22Rv1 (cell line): ENCODE results near the gene S100A12.

Source experiments
- ZFX ChIP-seq: fragments of 450-650 bp; IDR thresholded peaks from 2 replicates; pipeline ENCODE4 v1.6.1; 2017; ENCODE audit warnings: antibody characterized with exemption, borderline replicate concordance
- TF ChIP-seq, protein P1 (sequence below): fragments of 450-650 bp; IDR thresholded peaks from 2 replicates; pipeline ENCODE4 v1.5.1; 2017; ENCODE audit warnings: mild to moderate bottlenecking

GRCh38 chr1:153336650-153337049 lies 38.8 kb downstream of the S100A12 start:
- TF ChIP-seq, protein P1, sequence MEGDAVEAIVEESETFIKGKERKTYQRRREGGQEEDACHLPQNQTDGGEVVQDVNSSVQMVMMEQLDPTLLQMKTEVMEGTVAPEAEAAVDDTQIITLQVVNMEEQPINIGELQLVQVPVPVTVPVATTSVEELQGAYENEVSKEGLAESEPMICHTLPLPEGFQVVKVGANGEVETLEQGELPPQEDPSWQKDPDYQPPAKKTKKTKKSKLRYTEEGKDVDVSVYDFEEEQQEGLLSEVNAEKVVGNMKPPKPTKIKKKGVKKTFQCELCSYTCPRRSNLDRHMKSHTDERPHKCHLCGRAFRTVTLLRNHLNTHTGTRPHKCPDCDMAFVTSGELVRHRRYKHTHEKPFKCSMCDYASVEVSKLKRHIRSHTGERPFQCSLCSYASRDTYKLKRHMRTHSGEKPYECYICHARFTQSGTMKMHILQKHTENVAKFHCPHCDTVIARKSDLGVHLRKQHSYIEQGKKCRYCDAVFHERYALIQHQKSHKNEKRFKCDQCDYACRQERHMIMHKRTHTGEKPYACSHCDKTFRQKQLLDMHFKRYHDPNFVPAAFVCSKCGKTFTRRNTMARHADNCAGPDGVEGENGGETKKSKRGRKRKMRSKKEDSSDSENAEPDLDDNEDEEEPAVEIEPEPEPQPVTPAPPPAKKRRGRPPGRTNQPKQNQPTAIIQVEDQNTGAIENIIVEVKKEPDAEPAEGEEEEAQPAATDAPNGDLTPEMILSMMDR = no peak
- no peak for TF ChIP-seq ZFX
